ENCODE measurements around the gene STEAP4.

GRCh38 chr7:88312061-88312663 is 5.5 kb upstream of the STEAP4 start:
- TF ChIP-seq RAD21 (IDR thresholded peaks at IDR 0.05; ENCODE audit: low read length) (no peak), CTCF (IDR thresholded peaks at IDR 0.05) (no peak), FOXJ3 (CRISPR knock-in tag; IDR thresholded peaks at IDR 0.05) (no peak), TAF1 (IDR thresholded peaks at IDR 0.05; ENCODE audit: borderline replicate concordance, low read depth, low read length) (no peak), SIN3A (IDR thresholded peaks at IDR 0.05; ENCODE audit: borderline replicate concordance, low read depth, low read length) (no peak), POLR2AphosphoS5 (IDR thresholded peaks at IDR 0.05; ENCODE audit: low read depth, low read length) (no peak), ELF1 (IDR thresholded peaks at IDR 0.05) (no peak)
- TF ChIP-seq, protein P1, sequence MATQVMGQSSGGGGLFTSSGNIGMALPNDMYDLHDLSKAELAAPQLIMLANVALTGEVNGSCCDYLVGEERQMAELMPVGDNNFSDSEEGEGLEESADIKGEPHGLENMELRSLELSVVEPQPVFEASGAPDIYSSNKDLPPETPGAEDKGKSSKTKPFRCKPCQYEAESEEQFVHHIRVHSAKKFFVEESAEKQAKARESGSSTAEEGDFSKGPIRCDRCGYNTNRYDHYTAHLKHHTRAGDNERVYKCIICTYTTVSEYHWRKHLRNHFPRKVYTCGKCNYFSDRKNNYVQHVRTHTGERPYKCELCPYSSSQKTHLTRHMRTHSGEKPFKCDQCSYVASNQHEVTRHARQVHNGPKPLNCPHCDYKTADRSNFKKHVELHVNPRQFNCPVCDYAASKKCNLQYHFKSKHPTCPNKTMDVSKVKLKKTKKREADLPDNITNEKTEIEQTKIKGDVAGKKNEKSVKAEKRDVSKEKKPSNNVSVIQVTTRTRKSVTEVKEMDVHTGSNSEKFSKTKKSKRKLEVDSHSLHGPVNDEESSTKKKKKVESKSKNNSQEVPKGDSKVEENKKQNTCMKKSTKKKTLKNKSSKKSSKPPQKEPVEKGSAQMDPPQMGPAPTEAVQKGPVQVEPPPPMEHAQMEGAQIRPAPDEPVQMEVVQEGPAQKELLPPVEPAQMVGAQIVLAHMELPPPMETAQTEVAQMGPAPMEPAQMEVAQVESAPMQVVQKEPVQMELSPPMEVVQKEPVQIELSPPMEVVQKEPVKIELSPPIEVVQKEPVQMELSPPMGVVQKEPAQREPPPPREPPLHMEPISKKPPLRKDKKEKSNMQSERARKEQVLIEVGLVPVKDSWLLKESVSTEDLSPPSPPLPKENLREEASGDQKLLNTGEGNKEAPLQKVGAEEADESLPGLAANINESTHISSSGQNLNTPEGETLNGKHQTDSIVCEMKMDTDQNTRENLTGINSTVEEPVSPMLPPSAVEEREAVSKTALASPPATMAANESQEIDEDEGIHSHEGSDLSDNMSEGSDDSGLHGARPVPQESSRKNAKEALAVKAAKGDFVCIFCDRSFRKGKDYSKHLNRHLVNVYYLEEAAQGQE (IDR thresholded peaks at IDR 0.05; ENCODE audit: low read depth, low read length): no peak
